ENCODE results near the gene MXD1. TPM values are rescaled to one million over a fixed set of nuclear protein-coding genes. Genes with fewer than 3 reads are reported as not detected.

MXD1 gene
- total RNA-seq, 1 donor from 2014 or later: 4.0 TPM

DNA sequence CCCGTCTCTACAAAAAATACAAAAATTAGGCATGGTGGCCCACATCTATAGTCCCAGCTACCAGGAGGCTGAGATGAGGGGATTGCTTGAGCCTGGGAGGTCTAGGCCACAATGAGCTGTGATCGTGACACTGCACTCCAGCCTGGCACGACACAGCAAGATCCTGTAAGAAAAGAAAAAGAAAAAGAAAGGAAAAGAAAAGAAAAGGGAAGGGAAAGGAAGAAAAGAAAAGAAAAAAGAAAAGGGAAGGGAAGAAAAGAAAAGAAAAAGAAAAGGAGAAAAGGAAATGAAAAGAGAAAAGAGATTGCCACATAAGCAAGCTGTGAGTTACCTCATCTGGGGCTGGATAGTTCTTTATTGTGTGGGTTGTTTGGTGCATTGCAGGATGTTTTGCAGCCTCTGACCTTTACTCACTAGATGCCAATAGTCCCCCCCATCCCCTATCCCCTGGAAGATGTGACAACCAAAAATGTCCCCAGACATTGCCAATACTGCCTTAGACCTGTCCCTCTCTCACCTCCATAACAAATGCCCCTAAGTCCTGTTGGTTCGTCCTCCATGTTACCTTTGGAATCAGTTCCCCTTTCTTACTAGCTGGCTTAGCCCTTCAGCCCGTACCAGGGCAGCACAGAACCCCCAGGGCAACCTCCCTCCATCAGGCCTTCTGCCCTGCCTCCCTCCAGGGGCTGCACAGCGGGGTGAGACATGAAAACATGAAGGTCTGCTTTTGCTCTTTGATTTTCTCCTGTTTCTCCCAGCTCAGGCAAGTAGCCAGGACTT lies 37.6 kb downstream of the MXD1 start:
- no peak for DNase-seq (ENCODE audit: low read depth, low spot score)

DNA sequence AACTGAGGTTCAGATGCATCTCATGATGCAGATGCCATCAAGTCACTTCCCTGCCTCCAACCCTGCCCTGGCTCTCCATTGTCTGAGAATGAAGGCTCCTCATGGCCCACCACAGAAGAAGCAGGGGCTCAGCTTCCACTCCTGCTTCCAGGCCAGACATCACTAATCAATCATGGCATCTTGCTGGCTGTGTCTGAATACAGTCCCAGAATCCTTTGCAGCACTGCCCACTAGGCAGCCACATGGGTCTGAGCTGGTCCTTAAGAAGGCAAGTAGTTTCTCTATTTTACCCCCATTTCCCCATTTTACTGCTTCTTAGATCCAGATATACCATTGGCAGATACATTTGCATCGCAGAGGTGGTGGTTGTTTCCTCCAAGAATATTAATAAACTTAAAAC lies 39.2 kb downstream of the MXD1 start:
- DNase-seq (ENCODE audit: low read depth, low spot score): no peak

DNA sequence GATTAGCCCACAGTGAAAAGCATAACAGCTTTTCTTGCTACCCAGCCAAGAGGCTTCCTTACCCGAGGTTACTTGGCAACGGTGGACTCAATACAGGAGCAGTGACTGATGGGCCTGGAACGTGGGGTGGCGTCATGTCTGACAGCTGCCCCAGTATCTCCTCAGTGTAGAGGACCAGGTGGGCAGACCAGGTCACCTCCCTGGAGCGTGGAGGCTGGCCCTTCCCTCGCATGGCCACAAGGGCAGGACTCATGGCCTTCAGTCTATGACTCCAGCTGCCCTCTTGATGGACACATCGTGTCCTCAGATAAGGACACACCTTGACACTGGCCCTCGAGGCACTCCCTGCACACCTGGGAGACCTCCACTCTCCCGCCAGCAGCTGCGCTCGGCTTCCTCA lies 40.1 kb downstream of the MXD1 start:
- DNase-seq (ENCODE audit: low read depth, low spot score): no peak

DNA sequence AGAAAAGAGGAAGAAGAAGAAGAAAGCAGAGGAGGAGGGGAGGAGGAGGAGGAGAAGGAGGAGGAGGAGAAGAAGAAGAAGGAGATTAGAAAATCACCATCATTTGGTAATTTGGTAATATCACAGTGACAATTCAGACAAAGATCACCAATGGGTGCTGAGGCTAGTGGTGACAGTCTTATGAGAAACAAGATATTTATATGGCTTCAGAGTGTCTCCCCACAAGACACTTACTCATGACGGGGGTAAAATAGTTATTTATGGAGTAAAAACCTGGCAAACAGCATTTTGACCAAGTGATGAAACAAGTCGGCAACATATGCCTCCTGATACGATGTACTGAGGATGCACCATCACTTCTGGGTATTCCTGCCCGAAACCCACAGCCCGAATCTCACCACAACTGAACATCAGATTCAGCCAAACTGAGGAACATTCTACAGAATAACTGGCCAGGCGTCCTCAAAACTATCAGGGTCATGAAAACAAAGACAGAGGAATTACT lies 41.6 kb downstream of the MXD1 start:
- no peak for DNase-seq (ENCODE audit: low read depth, low spot score)

DNA sequence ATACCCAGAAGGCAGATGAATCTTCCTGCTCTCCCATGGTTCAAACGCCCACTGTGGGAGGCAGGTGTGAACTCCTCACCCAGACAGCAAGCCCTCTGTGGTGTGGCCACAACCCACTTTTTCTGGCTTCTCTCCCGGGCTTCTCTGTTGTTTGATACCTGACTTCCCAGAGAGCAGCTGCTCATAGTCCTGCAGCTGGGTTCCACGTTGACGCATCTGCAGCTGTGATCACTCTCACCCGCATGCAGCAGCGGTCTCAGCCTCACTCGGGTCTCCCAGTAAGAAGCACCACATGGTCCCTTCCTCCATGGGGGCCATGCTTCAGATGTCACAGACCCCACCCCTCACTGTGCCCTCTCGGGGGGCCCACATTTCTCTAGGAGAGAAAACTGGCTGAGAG lies 43.1 kb downstream of the MXD1 start:
- DNase-seq (ENCODE audit: low read depth, low spot score): no peak

DNA sequence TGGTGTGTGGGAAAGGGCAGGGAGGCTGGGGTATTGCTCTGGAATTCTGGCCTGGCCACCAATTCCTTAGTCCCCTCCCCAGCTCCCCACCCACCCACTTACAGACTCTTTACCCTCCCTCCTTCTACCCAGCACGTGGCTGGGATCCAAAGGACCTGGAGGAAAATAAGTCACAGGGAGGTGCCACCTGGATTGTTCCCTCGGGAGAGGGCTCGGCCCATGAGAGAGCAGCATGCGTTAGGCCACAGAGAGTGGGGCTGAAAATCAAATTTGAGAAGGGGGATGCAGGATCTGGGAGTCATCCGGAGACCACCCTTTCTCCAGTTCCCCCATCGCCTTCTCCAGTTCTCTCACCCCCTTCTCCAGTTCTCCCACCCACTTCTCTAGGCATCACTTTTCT lies 43.6 kb downstream of the MXD1 start:
- DNase-seq (ENCODE audit: low read depth, low spot score): no peak

DNA sequence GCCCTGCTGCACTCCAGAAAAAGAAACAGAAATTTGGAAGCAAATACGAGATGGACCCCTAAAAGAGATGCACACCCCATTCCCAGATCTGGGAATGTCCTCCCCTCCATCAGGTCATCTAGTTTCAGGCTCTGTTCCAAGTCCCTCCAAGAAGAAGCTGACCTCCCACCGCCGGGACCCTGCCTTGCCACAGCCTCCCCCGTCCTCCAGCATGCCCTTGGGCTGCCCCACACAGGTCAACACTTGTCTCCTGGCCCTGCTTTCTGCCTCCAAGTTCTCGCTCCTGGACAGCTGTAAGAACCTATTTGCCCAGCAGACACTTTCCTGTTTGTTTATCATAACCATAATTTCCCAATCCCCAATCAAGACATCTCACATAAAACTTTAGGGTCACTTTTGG lies 44.5 kb downstream of the MXD1 start:
- no peak for DNase-seq (ENCODE audit: low read depth, low spot score)

DNA sequence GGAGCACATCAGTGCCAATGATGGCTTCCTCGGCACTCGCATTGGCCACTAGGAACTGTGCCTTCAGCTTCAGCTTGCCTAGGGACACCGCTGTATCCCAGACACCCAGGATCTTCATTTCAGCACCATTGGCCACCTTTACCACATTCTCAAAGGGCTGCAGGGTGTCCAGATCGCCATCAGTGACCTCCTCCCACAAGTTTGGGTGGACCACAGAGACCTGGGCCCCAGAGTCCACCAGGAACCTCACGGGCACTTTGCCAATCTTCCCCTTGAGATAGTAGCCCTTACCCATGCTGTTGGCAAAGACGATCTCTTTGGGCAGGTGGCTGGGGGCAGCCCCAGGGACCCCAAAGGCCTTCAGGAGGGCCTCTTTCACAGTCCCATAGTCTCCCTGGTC lies 45.9 kb downstream of the MXD1 start:
- no peak for DNase-seq (ENCODE audit: low read depth, low spot score)

DNA sequence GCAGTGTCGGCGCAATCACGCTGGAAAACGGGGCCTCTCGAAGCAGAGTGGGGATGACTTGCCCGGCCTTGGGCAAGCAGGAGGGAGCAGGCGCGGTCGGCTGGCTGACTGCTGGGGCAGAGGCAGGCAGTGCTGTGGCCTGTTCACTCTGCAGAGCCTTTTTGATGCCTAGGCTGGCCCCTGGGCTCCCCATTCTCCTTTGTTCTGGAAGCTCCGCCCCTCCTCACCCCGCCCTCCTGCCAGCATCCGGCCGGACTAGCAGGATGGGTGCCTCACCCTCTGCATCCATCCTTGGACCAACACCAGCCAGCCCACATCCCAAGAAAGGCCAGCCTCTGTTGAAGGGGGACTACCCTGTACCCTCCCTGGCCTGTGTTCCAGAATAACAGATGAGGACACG lies 46.6 kb downstream of the MXD1 start, which contains the start of gene ASPRV1:
TSS of gene ASPRV1 (minus strand) at position 136 of the 400 bp plus-strand sequence. CDS start 195 bp downstream, outside the sequence.
- no peak for DNase-seq (ENCODE audit: low read depth, low spot score)

DNA sequence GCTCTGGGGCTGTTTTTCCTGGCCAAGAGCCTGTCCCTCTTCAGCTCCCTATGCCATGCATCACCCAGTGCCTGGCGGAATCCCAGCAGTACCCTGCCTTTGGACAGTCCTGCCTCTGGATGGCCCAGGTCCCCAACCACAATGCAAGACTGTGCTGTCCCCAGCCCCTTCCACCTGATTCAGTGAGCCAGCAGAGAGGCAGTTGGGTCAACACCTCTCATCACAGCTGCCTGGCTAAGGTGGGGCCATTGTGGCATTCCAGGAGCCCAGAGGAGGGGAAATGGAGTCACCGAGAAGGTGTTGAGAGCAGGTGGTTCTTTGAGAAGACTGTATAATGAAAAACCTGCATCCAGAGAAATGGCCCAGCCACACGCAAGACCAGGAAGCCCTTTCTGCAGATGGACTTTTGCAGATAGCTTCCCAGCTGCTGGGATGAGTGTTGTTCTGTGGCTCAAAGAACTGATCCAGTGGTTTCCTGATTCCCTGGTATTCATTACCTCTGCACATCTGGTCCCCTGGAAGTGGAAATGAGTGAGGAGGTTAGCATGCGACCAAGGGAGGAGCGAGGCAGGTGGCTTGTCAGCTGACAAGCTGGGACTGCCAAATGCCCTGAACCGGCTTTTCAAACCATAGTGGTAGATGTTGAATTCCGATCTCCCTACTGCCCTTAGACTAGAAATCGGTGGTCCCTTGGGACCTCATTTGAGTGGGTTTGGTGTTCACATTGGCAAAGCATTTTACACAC lies 48.2 kb downstream of the MXD1 start:
- DNase-seq (ENCODE audit: low read depth, low spot score): no peak

DNA sequence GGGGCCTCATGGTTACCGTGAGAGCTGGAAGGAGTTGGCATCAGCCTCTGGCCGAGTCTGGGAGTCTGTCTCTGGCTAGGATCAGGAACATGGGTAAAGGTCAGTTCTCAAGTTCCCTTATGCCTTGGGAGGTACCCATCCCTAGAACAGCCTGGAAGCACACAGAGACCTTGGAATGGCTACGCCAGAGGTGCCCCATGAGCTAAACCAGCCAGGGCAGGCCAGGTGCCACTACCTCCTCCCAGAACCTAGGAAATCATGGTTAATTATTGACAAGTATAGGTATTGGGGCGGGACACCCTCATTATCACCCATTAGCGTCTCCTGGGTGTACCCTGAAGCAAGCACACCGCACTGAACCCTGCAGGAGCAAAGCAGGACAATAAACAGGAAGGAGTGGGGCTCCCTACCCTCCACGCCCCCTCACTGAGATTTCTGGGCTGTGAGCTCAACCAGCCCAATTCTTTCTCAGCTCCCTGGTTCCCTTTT lies 49.5 kb downstream of the MXD1 start:
- DNase-seq (ENCODE audit: low read depth, low spot score): no peak

DNA sequence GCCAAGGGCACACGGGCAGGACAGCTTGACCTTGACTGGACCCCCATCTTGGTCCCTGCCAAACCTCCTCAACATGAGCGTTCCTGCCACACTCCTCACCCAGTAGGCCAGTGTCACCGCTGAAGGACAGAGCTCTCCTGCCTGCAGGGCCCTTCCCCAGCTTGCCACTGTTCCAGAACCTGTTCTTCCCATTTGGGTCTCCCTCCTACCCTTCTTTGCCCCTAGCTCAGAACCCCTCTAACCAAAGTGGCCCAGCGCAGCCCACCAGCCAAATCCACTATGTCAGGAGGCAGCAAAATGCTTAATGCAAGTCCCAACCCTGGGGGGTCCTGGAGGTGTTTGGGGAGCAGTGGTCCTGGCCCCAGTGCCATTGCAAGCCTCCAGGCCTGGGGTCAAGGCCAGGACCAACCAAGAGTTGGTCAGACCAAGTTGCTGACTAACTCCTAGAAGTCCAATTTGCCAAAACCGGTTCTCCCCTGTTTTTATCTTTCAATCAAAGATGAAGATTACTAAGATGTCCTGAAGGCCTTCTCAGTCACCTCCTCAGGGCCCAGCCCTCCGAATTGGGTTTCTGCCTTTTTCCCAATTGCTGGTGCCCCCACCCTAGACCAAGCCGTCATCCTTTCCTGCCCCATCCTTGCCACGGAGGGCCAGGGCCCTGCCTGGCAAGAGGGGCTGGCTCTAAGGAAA lies 51.0 kb downstream of the MXD1 start:
- DNase-seq (ENCODE audit: low read depth, low spot score): no peak

DNA sequence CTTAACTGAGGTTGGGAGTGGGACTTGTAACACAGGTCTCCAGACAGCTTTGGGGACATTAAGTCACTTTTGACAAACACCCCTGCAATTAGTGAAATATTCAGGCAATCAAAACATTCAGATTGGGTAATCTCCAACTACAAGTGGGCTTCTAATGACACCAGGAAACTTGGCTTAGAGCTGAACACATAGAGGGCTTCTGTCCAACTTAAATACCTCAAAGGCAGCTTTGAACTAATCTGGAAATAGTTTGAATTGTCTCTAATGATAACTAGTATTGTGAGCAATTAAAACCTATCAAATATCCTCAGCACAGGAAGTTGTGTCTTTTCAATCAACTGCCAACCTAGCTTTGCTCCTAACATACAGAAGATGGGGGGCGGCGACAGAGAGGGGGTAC lies 51.6 kb downstream of the MXD1 start:
- DNase-seq (ENCODE audit: low read depth, low spot score): no peak

DNA sequence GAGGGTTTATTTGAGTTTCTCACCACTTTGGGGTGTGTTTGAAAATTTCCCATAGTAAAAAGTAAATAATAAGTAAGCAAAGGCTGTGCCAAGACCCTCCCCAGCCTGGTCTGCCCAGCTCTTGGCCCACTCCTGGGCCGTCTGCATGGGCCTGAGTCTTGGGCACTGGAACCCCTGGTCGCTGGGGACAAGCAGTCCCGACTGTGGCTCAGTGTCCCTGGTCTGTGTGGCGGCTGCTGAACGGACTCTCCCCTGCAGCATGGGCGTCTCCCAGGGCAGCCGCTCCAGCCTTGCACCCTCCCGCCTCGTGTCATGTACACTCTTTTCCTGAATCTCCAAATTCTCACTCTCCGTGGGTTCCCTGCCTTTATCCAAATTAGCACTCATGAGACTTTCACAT lies 53.7 kb downstream of the MXD1 start:
- no peak for DNase-seq (ENCODE audit: low read depth, low spot score)

DNA sequence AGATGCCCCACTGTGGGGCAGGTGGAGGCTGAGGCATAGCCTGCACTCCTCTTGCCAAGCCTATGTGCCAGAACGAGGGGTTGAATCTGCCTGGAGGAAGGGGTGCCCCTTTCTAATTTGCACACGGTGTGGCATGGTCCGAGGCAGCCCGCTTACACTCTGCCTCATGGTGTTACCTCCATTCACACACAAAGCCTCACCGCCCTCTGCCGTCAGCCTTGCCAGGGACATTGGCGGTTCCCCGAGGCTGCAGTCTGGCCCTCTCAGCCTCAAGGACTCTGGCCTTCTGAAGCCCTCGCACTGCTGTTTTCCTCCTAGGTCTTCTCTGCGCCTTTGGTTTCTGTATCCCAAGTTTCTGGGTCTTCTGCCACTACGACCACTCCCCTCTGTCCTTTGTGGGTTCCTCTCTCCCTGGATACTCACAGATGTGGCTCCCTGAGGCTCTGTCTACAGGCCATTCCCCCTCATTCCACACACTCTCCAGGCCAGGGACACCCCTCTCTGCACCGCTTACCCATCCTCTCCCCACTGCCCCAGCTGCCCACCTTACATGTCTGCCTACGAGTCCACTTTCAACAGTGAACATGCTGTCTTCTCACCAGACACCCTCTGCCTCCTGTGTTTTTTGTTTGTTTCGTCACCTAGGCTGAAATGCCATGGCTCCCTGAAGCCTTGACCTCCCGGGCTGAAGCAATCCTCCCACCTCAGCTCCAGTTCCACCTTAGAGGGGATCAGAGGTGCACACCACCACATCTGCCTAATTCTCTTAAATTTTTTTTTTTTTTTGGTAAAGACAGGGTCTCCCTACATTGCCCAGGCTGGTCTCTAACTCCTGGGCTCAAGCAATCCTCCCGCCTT lies 54.4 kb downstream of the MXD1 start:
- DNase-seq (ENCODE audit: low read depth, low spot score): no peak

DNA sequence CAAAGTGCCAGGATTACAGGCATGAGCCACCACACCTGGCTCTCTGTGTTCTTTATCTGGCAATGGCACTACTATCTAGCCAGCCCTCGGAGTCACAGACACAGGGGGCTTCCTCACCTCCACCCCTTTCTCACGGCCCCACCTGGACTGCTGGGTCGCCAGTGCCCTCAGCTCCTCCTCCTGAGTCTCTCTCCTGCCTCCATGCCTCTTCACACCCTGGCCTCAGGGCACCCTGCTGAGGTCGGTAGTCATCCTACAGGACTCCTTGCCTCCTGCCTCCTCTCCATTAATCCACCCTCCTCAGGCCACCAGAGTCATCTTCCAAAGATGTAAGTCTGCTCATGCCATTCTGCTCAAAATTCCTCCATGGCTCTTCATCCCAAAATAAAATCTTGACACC lies 55.1 kb downstream of the MXD1 start:
- no peak for DNase-seq (ENCODE audit: low read depth, low spot score)

DNA sequence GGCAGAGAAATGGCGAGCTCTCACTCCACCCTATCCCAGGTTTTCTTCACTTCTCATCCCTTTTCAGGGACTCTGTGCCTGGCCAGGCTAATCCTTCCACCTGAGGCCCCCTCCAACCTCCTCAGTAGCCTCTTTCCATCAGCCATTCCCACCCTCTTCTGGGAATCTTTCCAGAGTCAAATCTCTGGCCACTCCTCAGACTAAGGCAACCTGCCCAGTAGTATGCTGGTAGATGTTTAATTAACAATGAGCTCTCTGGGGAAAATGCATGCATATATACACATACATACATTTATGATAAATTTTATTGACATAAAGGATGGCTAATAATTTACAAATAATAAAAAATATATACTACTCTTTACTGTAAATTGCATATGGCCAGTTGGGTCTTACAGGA lies 57.9 kb downstream of the MXD1 start:
- DNase-seq (ENCODE audit: low read depth, low spot score): no peak

DNA sequence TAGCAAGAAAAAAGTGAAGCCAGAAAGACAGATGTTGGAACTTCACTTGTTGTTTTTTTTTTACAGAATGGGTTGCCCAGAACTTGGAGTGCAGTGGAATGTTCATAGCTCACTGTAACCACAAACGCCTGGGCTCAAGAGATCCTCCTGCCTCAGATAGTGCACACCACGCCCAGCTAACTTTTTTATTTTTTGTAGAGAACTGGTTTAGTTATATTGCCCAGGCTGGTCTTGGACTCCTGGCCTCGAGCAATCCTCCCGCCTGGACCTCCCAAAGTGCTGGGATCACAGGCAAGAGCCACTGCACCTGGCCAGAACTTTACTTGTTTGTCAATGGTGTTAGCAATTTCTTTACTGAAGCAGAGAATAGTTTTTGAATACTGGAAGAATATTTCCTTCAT lies 58.4 kb downstream of the MXD1 start:
- DNase-seq (ENCODE audit: low read depth, low spot score): no peak

DNA sequence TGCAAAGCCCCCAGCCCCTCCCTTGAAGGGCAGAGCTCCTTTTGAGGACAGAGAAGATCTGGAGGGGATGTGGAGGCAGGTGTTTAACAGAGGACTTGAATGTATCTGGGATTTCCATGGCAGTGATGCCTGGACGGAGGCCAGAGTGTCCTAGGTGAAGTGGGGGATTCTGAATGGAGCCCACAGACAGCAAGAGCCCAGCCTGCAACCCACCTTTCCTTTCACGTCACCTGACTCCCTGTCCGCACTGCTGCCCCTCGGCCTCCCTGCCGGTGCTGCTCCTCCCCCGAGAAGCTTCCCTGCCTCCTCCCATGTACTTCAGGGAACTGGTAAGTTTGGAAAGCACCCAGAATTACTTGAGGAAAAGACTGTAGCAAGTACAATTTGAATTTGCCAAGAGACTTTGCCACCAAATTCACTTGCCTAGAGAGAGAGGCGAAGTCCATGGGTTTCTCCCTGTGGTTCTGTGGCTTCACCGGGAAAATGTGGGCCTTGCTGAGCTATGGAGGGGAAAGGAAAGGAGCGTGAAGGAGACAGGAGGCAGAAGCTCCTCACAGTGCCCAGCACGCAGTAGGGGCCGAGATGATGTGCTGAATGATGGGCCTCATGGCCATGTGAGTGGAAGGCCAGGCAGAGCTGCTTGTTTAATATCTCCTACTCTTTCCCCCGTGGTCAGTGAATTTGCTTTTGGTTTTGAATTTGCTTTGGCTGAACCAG lies 60.4 kb downstream of the MXD1 start:
- no peak for DNase-seq (ENCODE audit: low read depth, low spot score)

DNA sequence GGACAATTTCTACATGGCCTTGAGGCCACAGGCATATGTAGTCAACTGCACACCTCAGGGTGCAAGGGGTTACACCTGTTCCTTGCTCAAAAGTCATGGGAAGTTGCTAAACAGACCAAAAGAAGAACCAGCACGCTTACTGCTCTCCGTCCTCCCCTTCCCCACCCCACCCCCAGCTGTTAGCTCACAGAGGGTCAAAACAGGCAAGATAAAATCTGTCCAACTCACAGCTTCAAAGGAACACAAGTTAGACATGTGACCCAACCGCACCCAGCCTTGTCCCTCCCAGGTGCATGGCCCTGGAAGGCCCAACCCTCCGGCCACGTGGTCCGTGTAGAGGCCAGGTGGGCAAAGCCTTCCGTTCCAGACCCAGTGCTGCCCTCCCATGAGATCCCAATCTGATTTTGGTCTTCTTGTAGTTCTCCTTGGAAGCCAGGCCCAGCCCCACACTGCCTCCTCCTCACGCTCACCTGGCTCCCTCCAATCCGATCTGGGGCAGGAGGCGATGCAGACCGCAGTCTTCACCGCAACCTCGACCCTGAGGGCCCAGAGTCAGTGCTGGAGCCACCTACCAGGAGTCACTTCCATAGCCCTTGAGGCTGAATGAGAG lies 61.0 kb downstream of the MXD1 start:
- no peak for DNase-seq (ENCODE audit: low read depth, low spot score)
